Mucosa of stomach (tissue), 1 donor: ENCODE measurements around the gene CPS1.

Experiments used
- H3K27me3 ChIP-seq: one replicate; pipeline ENCODE4 v1.7.0; 2013; ENCODE audit warnings: mild to moderate bottlenecking, low read length; ENCODE audit not compliant: control insufficient read depth, insufficient read depth
- H3K36me3 ChIP-seq: one replicate; pipeline ENCODE4 v1.7.0; 2013; ENCODE audit warnings: low read length; ENCODE audit not compliant: control insufficient read depth, insufficient read depth
- H3K4me1 ChIP-seq: one replicate; pipeline ENCODE4 v1.7.0; 2013; ENCODE audit warnings: mild to moderate bottlenecking, low read length; ENCODE audit not compliant: control insufficient read depth, insufficient read depth
- H3K4me3 ChIP-seq: one replicate; pipeline ENCODE4 v1.7.0; 2013; ENCODE audit warnings: low read length
- H3K9ac ChIP-seq: one replicate; pipeline ENCODE4 v1.7.0; 2013; ENCODE audit warnings: mild to moderate bottlenecking, low read length, moderate library complexity
- H3K9me3 ChIP-seq: one replicate; pipeline ENCODE4 v1.7.0; 2013; ENCODE audit warnings: mild to moderate bottlenecking, low read length, moderate library complexity; ENCODE audit not compliant: control insufficient read depth
- donor health status: Pancreatic carcinoma.

Gene CPS1

GRCh38 chr2:210536973-210537650 lies 19.3 kb upstream of the CPS1 start:
- Histone ChIP-seq H3K4me3 (no peak overlapping the region), H3K9ac (no peak overlapping the region), H3K9me3 (no peaks in the 10 kb centered on the region), H3K4me1 (no peaks in the 10 kb centered on the region), H3K36me3 (no peaks in the 10 kb centered on the region), H3K27me3 (no peaks in the 10 kb centered on the region)

DNA sequence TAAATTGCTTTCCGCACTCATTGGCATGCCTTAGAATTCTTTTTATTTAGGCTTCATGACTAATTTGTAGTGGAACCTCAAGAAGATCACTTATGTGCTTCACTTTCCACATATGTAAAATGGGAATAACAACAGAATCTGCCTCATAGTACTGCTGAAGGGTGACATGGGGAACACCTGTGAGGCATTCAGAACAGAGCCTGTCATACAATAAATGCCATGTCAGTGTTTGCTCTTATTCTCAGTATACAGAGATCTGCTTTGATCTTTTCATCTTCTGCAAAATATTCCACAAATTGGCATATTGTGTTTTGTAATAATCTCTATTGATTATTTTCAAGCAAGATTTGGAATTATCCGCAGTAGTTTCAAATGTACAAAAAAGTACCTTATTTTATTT lies 17.4 kb upstream of the CPS1 start:
- Histone ChIP-seq H3K9ac (no peak overlapping the region), H3K9me3 (no peaks in the 10 kb centered on the region), H3K4me1 (no peaks in the 10 kb centered on the region), H3K4me3 (no peak overlapping the region), H3K36me3 (no peaks in the 10 kb centered on the region), H3K27me3 (no peaks in the 10 kb centered on the region)

- no peaks in the 10 kb centered on the region for H3K27me3 ChIP-seq
- H3K9ac ChIP-seq: no peak overlapping the region
- no peaks in the 10 kb centered on the region for H3K4me1 ChIP-seq
- no peak overlapping the region for H3K4me3 ChIP-seq
- no peaks in the 10 kb centered on the region for H3K9me3 ChIP-seq
- H3K36me3 ChIP-seq: no peaks in the 10 kb centered on the region
Measured at GRCh38 chr2:210539578-210540416, 16.6 kb upstream of the CPS1 start.

DNA sequence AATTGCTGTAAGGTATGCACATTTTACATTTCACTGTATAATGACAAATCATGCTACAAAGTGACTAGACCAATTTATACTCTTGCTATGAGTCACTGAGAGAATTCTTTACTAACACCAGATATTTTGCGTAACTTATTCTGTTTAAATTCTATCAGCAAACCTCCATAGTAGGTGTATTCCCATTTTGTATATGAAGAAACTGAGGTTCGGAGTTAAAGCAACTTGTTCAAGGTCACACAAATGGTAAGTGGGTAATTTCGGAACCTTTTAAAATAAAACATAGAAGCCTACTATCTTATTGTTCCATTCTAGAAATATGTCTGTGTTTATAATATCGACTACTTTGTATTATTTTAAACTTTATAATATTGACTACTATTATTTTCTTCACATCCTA lies 15.9 kb upstream of the CPS1 start:
- no peak overlapping the region for H3K4me3 ChIP-seq

GRCh38 chr2:210540900-210541289 lies 15.5 kb upstream of the CPS1 start:
- H3K36me3 ChIP-seq: no peaks in the 10 kb centered on the region
- H3K4me1 ChIP-seq: no peaks in the 10 kb centered on the region
- H3K4me3 ChIP-seq: no peak overlapping the region
- H3K27me3 ChIP-seq: no peaks in the 10 kb centered on the region
- no peak overlapping the region for H3K9ac ChIP-seq
- no peaks in the 10 kb centered on the region for H3K9me3 ChIP-seq

More for the DNA sequence above, 15.9 kb upstream of the CPS1 start:
- H3K4me1 ChIP-seq: no peaks in the 10 kb centered on the region
- H3K27me3 ChIP-seq: no peaks in the 10 kb centered on the region
- H3K36me3 ChIP-seq: no peaks in the 10 kb centered on the region
- H3K9ac ChIP-seq: no peak overlapping the region
- H3K9me3 ChIP-seq: no peaks in the 10 kb centered on the region

- no peaks in the 10 kb centered on the region for H3K36me3 ChIP-seq
- no peaks in the 10 kb centered on the region for H3K27me3 ChIP-seq
- H3K4me3 ChIP-seq: no peak overlapping the region
- no peaks in the 10 kb centered on the region for H3K9me3 ChIP-seq
- H3K4me1 ChIP-seq: no peaks in the 10 kb centered on the region
- H3K9ac ChIP-seq: no peak overlapping the region
Measured at GRCh38 chr2:210541290-210541902, 15.0 kb upstream of the CPS1 start.

GRCh38 chr2:210544007-210544590 lies 12.3 kb upstream of the CPS1 start:
- Histone ChIP-seq H3K9me3 (no peaks in the 10 kb centered on the region), H3K36me3 (no peaks in the 10 kb centered on the region), H3K4me3 (no peak overlapping the region), H3K27me3 (no peaks in the 10 kb centered on the region), H3K9ac (no peak overlapping the region), H3K4me1 (no peaks in the 10 kb centered on the region)

DNA sequence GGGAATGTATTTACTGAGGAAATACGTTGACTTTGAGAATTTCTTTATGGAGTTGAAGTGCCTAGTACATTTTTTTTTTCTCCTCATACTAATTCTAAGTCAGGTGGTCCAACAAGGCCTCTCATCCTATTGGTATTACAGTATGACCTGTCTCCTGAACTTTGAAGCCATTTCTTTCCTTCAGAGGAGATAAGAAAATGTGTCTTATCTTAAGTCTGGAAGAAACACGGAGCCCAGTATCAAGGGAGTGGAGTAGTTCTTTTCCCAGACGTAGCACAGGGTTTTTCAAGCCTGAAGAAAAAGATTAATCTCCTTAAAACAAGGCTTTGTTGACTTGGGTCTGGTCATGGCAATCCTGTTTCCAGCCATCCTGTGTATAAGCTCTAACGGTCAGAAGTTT lies 11.6 kb upstream of the CPS1 start:
- Histone ChIP-seq H3K36me3 (no peaks in the 10 kb centered on the region), H3K9ac (no peak overlapping the region), H3K27me3 (no peaks in the 10 kb centered on the region), H3K9me3 (no peaks in the 10 kb centered on the region), H3K4me3 (no peak overlapping the region), H3K4me1 (no peaks in the 10 kb centered on the region)

GRCh38 chr2:210546424-210547208 lies 9.8 kb upstream of the CPS1 start:
- no peaks in the 10 kb centered on the region for H3K9me3 ChIP-seq
- H3K9ac ChIP-seq: no peak overlapping the region
- H3K4me3 ChIP-seq: no peak overlapping the region
- no peaks in the 10 kb centered on the region for H3K4me1 ChIP-seq
- no peaks in the 10 kb centered on the region for H3K36me3 ChIP-seq
- H3K27me3 ChIP-seq: no peaks in the 10 kb centered on the region

DNA sequence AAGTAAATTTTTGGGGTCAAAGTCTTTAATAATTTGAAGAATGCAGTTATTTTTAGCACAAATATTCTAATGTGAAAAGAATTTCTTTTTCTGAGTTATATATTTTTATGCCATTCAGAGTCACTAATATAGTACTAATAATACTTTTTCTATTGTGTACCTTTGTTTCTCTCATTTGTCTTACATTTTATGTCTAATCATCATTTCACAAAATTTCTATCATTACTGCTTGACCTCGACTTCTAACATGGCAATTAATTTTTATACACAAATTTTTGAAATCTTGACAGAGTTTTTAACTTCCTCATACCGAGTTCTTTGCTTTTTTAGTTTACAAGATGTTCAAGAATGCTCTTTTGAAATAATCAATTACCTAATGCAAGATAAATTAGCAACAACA lies 8.4 kb upstream of the CPS1 start:
- Histone ChIP-seq H3K4me3 (no peak overlapping the region), H3K9me3 (no peaks in the 10 kb centered on the region), H3K4me1 (no peaks in the 10 kb centered on the region), H3K36me3 (no peaks in the 10 kb centered on the region), H3K27me3 (no peaks in the 10 kb centered on the region), H3K9ac (no peak overlapping the region)

DNA sequence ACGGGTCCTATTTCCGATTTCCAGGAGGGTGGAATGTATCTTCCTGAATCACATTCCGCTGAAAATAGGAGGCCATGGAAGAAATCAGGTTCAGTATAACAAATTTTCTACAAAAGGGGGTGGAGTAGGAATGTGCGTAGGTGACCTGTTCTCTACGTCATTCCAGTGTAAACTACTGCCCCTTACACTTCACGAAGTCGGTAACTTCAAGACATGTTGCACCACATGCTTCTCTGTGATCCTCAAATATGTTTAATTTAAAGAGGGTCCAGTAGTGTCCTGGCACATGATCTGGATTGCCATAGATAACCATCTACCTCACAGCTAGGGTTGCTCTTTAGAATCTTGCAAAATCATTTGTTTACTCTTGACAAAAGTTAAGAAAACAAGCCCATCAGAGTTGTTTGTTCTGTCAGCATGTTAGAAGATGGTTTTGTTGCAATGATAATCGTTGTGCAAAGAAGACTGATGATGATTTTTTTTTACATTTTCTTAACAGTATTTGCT lies 7.5 kb upstream of the CPS1 start:
- Histone ChIP-seq H3K9me3 (no peaks in the 10 kb centered on the region), H3K27me3 (no peaks in the 10 kb centered on the region), H3K4me1 (no peaks in the 10 kb centered on the region), H3K9ac (no peak overlapping the region), H3K36me3 (no peaks in the 10 kb centered on the region), H3K4me3 (no peak overlapping the region)
